Neural cell (in vitro differentiated cells): ENCODE results near the gene LSM14B. TPM values are rescaled to one million over a fixed set of nuclear protein-coding genes. Genes with fewer than 3 reads are reported as not detected.

Source experiments
- H2AFZ ChIP-seq: fragments of 200-600, 300-800 bp; sonication (generic), shearing (Covaris generic); 2 replicates; pipeline ENCODE4 v1.6.0; 2014; ENCODE audit warnings: low read depth, mild to moderate bottlenecking, antibody characterized with exemption, low read length, moderate library complexity
- H3F3A ChIP-seq: fragments of 200-600 bp; shearing (Covaris generic); 2 replicates; pipeline ENCODE4 v1.6.1; 2016; ENCODE audit warnings: mild to moderate bottlenecking, moderate library complexity, mixed read lengths, antibody characterized with exemption, low read length; ENCODE audit not compliant: insufficient read depth, poor library complexity, severe bottlenecking
- H3K27ac ChIP-seq: fragments of 200-600, 300-800 bp; sonication (generic), shearing (Covaris generic); 2 replicates; pipeline ENCODE4 v1.5.1; 2014; ENCODE audit warnings: mild to moderate bottlenecking, low read length, moderate library complexity
- H3K27me3 ChIP-seq: fragments of 300-800, 200-600 bp; sonication (generic), shearing (Covaris generic); 2 replicates; pipeline ENCODE4 v1.6.0; 2014; ENCODE audit warnings: mild to moderate bottlenecking, low read depth, low read length, moderate library complexity; ENCODE audit not compliant: insufficient read depth
- H3K36me3 ChIP-seq: fragments of 300-800, 200-600 bp; sonication (generic), shearing (Covaris generic); 2 replicates; pipeline ENCODE4 v1.5.1; 2014; ENCODE audit warnings: mild to moderate bottlenecking, antibody characterized with exemption, low read length, moderate library complexity; ENCODE audit not compliant: insufficient read depth
- H3K4me2 ChIP-seq: fragments of 300-800, 200-600 bp; sonication (generic), shearing (Covaris generic); 2 replicates; pipeline ENCODE4 v1.6.0; 2014; ENCODE audit warnings: mild to moderate bottlenecking, low read length
- H3K4me3 ChIP-seq: fragments of 300-800, 200-600 bp; sonication (generic), shearing (Covaris generic); 2 replicates; pipeline ENCODE4 v1.5.1; 2014; ENCODE audit warnings: mild to moderate bottlenecking, low read length, moderate library complexity
- H3K79me2 ChIP-seq: fragments of 200-600 bp; shearing (Covaris generic); replicated peaks from 2 replicates; pipeline ENCODE4 v1.6.0; 2014; ENCODE audit warnings: mild to moderate bottlenecking, low read length, moderate library complexity; ENCODE audit not compliant: insufficient read depth
- H3K9ac ChIP-seq: fragments of 300-800, 200-600 bp; sonication (generic), shearing (Covaris generic); 2 replicates; pipeline ENCODE4 v1.6.1; 2016; ENCODE audit warnings: mild to moderate bottlenecking, low read length, mixed read lengths
- H3K9me2 ChIP-seq: fragments of 200-600 bp; shearing (Covaris generic); 2 replicates; pipeline ENCODE4 v1.6.1; 2016; ENCODE audit warnings: mild to moderate bottlenecking, low read length, mixed read lengths; ENCODE audit not compliant: insufficient read depth
- H3K9me3 ChIP-seq: fragments of 200-600, 300-800 bp; sonication (generic), shearing (Covaris generic); 2 replicates; pipeline ENCODE4 v1.6.1; 2016; ENCODE audit warnings: mild to moderate bottlenecking, mixed run types, low read length, moderate library complexity, mixed read lengths
- H4K20me1 ChIP-seq: fragments of 200-600 bp; shearing (Covaris generic); 2 replicates; pipeline ENCODE4 v1.6.1; 2016; ENCODE audit warnings: mild to moderate bottlenecking, mixed run types; ENCODE audit not compliant: insufficient read depth
- EP300 ChIP-seq: fragments of 450-650 bp; conservative IDR thresholded peaks from 2 replicates; pipeline ENCODE4 v1.6.1; 2014; ENCODE audit warnings: antibody characterized with exemption, mild to moderate bottlenecking, moderate library complexity; ENCODE audit not compliant: poor library complexity, severe bottlenecking
- EZH2 ChIP-seq: fragments of 200-600, 300-800 bp; shearing (Covaris generic), sonication (generic); IDR thresholded peaks from 2 replicates; pipeline ENCODE4 v1.6.1; 2014; ENCODE audit warnings: antibody characterized with exemption, low read length, borderline replicate concordance, mild to moderate bottlenecking; ENCODE audit not compliant: insufficient read depth, poor library complexity, severe bottlenecking
- MXI1 ChIP-seq: fragments of 450-650 bp; conservative IDR thresholded peaks from 2 replicates; pipeline ENCODE4 v1.6.1; 2014; ENCODE audit warnings: antibody characterized with exemption, mild to moderate bottlenecking; ENCODE audit not compliant: poor library complexity, severe bottlenecking
- POLR2AphosphoS5 ChIP-seq: IDR thresholded peaks from 2 replicates; pipeline ENCODE4 v1.6.1; 2012
- RAD21 ChIP-seq: fragments of 450-650 bp; conservative IDR thresholded peaks from 2 replicates; pipeline ENCODE4 v1.6.1; 2014; ENCODE audit warnings: antibody characterized with exemption, mild to moderate bottlenecking, moderate library complexity
- SMC3 ChIP-seq: fragments of 450-650 bp; conservative IDR thresholded peaks from 2 replicates; pipeline ENCODE4 v1.6.1; 2014; ENCODE audit warnings: antibody characterized with exemption, mild to moderate bottlenecking, moderate library complexity; ENCODE audit not compliant: poor library complexity
- TAF1 ChIP-seq: IDR thresholded peaks from 2 replicates; pipeline ENCODE4 v1.6.1; 2012; ENCODE audit warnings: low read depth
- polyA plus RNA-seq: library from polyadenylated mRNA; depleted of rRNA; stranded (reverse); fragments of >200 nt; gene quantifications from 2 replicates; pipeline ENCODE4 v1.2.3, GENCODE V29; 2014
- TF ChIP-seq, protein P1 (sequence below): IDR thresholded peaks from 2 replicates; pipeline ENCODE4 v1.6.1; 2012; ENCODE audit warnings: borderline replicate concordance

The LSM14B gene
- polyA plus RNA-seq, 1 donor from 2014 or later = 213 TPM

DNA sequence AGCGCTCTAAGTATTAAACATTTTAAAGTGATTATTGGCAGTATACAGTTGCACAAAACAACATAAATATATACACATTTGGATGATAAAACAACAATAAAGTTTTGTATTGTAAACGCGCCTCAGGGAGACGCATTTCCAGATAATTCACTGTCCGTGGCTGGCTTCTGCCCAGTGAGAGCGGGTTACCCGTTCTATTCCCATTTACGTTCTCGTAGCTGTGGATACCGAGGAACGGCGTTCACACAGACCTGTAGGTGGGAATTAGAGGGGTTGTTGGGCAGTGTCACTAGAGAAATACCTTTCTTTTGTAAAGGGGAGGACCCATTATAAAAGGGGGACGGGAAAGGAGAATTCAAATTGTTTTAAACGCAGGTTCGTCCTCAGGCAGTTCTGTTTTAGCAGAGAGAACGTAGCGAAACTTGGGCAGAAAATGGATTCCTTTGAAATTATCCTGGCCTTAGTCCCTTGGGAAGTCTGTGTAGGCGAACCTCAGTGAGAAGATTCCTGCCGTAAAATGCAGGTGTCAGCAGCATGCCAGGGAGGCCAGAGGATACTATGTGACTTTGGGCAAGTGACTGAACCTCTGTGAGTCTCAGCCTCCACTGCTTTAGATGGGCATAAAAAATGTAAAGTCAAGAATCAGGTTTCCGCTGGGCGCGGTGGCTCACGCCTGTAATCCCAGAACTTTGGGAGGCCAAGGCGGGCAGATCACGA lies 61.3 kb downstream of the LSM14B start:
- peak overlapping the region; percentile 88 for H3K9ac ChIP-seq
- H3F3A ChIP-seq = peaks cover 5% of the 10 kb centered on the region
- peak overlapping the region; percentile 92 for H3K4me2 ChIP-seq
- no peaks in the 10 kb centered on the region for H3K36me3 ChIP-seq
- H3K9me2 ChIP-seq = no peaks in the 10 kb centered on the region
- H3K27ac ChIP-seq = peak overlapping the region; percentile 73
- no peaks in the 10 kb centered on the region for H3K27me3 ChIP-seq
- peak overlapping the region; percentile 73 for H2AFZ ChIP-seq
- H3K4me3 ChIP-seq = peak overlapping the region; percentile 93
- TF ChIP-seq EZH2 (no peak), SMC3 (no peak), RAD21 (no peak), MXI1 (no peak), TAF1 (no peak), EP300 (no peak), POLR2AphosphoS5 (no peak)
- TF ChIP-seq, protein P1, sequence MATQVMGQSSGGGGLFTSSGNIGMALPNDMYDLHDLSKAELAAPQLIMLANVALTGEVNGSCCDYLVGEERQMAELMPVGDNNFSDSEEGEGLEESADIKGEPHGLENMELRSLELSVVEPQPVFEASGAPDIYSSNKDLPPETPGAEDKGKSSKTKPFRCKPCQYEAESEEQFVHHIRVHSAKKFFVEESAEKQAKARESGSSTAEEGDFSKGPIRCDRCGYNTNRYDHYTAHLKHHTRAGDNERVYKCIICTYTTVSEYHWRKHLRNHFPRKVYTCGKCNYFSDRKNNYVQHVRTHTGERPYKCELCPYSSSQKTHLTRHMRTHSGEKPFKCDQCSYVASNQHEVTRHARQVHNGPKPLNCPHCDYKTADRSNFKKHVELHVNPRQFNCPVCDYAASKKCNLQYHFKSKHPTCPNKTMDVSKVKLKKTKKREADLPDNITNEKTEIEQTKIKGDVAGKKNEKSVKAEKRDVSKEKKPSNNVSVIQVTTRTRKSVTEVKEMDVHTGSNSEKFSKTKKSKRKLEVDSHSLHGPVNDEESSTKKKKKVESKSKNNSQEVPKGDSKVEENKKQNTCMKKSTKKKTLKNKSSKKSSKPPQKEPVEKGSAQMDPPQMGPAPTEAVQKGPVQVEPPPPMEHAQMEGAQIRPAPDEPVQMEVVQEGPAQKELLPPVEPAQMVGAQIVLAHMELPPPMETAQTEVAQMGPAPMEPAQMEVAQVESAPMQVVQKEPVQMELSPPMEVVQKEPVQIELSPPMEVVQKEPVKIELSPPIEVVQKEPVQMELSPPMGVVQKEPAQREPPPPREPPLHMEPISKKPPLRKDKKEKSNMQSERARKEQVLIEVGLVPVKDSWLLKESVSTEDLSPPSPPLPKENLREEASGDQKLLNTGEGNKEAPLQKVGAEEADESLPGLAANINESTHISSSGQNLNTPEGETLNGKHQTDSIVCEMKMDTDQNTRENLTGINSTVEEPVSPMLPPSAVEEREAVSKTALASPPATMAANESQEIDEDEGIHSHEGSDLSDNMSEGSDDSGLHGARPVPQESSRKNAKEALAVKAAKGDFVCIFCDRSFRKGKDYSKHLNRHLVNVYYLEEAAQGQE = no peak
- H3K9me3 ChIP-seq = no peaks in the 10 kb centered on the region
- peaks cover 18% of the 10 kb centered on the region for H3K79me2 ChIP-seq
- H4K20me1 ChIP-seq = no peaks in the 10 kb centered on the region

Other genes with a start within 250 kb of the LSM14B start
- gene TAF4, start 56.6 kb upstream of the LSM14B start, polyA plus RNA-seq = 10.2 and 26.4 TPM in 2 replicates
- gene PSMA7, start 20.9 kb downstream of the LSM14B start, polyA plus RNA-seq = 871 and 874 TPM in 2 replicates
- 117 and 132 TPM in 2 replicates for gene SS18L1, start 21.3 kb downstream of the LSM14B start, polyA plus RNA-seq
- 22.4 and 36.1 TPM in 2 replicates for gene MTG2, start 60.6 kb downstream of the LSM14B start, polyA plus RNA-seq
- 1.7 and 2.8 TPM in 2 replicates for gene HRH3, start 97.8 kb downstream of the LSM14B start, polyA plus RNA-seq
- 37.5 and 41.5 TPM in 2 replicates for gene OSBPL2, start 116.0 kb downstream of the LSM14B start, polyA plus RNA-seq
- gene ADRM1, start 180.5 kb downstream of the LSM14B start, polyA plus RNA-seq = 106 and 111 TPM in 2 replicates
- gene LAMA5, start 244.8 kb downstream of the LSM14B start, polyA plus RNA-seq = 21.6 and 27.2 TPM in 2 replicates